ENCODE data around the gene CTBP2.

The CTBP2 gene

GRCh38 chr10:124936813-124937212 is 223.6 kb downstream of the CTBP2 start:
- no peak overlapping the region for H3K27ac ChIP-seq
- no peak for TF ChIP-seq ZFX (IDR thresholded peaks at IDR 0.05)
- no peak for TF ChIP-seq CTCF (conservative IDR thresholded peaks at IDR 0.05)

- no peak overlapping the region for H3K27ac ChIP-seq
- TF ChIP-seq ZFX (IDR thresholded peaks at IDR 0.05) (no peak), CTCF (conservative IDR thresholded peaks at IDR 0.05) (no peak)
These were observed 224.4 kb downstream of the CTBP2 start for GRCh38 chr10:124935946-124936345.

Data from C4-2B (cell line).